GM21360 (cell line): Measurements from ENCODE around the gene ZNF423.

Source experiments
- ATAC-seq: cut with Tn5 transposase; IDR thresholded peaks from one replicate; pipeline ENCODE4 v1.9.1; 2021; ENCODE audit warnings: mild to moderate bottlenecking, moderate library complexity; ENCODE audit not compliant: unreplicated experiment

The ZNF423 gene

GRCh38 chr16:49617016-49617629, 238.8 kb downstream of the ZNF423 start:
- ATAC-seq: no peak

GRCh38 chr16:49615576-49615975, 240.3 kb downstream of the ZNF423 start:
- ATAC-seq: no peak

GRCh38 chr16:49610983-49611382, 244.9 kb downstream of the ZNF423 start:
- no peak for ATAC-seq

GRCh38 chr16:49608779-49609178, 247.1 kb downstream of the ZNF423 start:
- ATAC-seq: no peak

- ATAC-seq: no peak
Observed at GRCh38 chr16:49608098-49608497, 247.8 kb downstream of the ZNF423 start.

- ATAC-seq: no peak
Observed at GRCh38 chr16:49605536-49606254, 250.2 kb downstream of the ZNF423 start.

- no peak for ATAC-seq
Observed at GRCh38 chr16:49604602-49605001, 251.3 kb downstream of the ZNF423 start.

- ATAC-seq: no peak
Observed at GRCh38 chr16:49603956-49604355, 252.0 kb downstream of the ZNF423 start.

- ATAC-seq: no peak
Observed at GRCh38 chr16:49602976-49603310, 253.0 kb downstream of the ZNF423 start.

- ATAC-seq: no peak
Observed at GRCh38 chr16:49602201-49602975, 253.5 kb downstream of the ZNF423 start.

GRCh38 chr16:49601576-49601975, 254.3 kb downstream of the ZNF423 start:
- ATAC-seq: no peak

- no peak for ATAC-seq
Observed at GRCh38 chr16:49600976-49601375, 254.9 kb downstream of the ZNF423 start.

- ATAC-seq: no peak
Observed at GRCh38 chr16:49600536-49600935, 255.4 kb downstream of the ZNF423 start.

GRCh38 chr16:49599704-49600103, 256.2 kb downstream of the ZNF423 start:
- ATAC-seq: no peak

GRCh38 chr16:49599281-49599680, 256.6 kb downstream of the ZNF423 start:
- ATAC-seq: peak; percentile 4

GRCh38 chr16:49598383-49599170, 257.3 kb downstream of the ZNF423 start:
- ATAC-seq: peak; percentile 74

- ATAC-seq: no peak
Observed at GRCh38 chr16:49597796-49598195, 258.1 kb downstream of the ZNF423 start.

- ATAC-seq: no peak
Observed at GRCh38 chr16:49596648-49597291, 259.1 kb downstream of the ZNF423 start.

GRCh38 chr16:49596068-49596467, 259.8 kb downstream of the ZNF423 start:
- no peak for ATAC-seq

GRCh38 chr16:49594685-49595498, 261.0 kb downstream of the ZNF423 start:
- ATAC-seq: no peak
